NCI-H146 treated with DMSO at 0.1 percent for 48 hours (cell line): Measurements from ENCODE around the gene CD247.

Experiments
- DNase-seq: peaks from one replicate; lab custom pipeline; 2025; ENCODE audit not compliant: unreplicated experiment; lab: John Stamatoyannopoulos, UW

Gene CD247

DNA sequence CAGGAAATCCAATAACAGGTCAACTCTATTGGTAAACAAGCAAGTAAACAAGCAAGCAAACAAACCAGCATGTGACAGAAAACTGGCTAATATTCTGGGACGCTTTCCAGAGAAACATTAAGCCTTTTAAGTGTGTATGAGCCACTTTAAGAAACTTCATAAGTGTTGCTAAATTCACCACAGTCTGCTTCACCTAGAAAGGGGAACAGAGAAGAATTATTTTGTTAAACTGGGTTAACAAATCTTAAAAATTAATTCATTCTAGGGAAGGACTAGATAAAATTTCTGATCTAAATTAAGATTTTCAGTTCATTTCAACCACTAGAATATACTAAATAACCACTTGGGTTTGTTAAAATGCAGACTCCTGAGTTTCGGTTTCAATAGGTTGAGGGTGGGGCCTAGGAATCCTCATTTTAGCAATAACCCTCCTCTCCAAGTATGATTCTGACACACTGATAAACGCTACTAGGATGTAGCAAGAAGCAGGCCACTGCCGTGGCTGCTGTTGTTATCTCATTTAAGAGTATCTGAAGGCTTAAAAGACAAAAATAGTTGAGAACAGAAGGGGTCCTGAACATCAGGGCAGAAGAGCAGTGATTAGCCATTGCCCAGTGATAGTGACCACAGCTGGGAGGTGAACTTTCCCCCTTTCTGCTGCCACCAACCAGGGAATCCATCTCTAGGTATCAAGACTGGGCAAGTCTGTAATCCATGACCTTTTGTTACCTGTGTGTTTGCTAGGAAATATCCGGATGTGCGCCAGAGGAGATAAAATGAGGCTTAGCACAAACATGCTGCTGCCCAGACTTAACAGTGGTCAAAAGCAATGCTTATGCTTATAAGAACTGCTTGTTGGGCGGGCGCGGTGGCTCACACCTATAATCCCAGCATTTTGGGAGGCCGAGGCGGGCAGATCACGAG lies 24.0 kb upstream of the CD247 start:
- no peak for DNase-seq

DNA sequence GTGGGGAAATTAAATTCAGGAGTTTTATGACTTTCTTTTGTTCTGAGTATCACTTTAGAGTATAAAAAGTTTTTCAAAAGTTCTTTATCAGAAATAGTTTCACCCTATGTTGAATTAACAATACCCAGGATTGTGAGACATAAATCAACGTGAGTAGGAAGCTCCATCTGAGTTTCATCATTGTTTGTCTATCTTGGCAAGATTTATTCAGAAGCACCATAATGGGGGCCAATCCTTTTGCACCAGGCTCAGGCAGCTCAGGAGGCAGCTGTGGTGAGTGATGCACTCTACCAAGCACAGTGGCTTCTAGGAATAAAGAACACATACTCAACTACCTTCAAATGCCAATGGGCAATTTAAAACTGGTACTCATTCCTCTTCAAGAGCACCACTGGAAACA lies 23.3 kb upstream of the CD247 start:
- DNase-seq, result no peak

DNA sequence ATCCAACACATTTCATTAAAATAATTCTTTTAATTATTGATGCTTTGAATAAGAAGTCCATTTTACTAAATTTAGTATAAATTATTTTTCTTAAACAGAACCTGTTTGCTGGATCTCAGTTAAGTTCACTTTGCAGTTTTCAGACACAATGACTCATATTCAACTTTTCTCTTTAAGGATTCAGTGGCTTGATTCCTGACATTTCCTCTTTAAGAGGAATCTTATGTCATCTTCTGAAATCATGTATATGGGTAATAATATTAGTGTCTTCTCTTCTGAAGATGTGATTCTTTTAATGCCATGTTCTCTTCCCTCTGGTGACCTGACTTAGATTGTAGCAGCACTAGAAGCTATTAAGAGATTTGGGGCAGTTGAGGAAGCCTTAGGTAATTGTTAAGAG lies 22.7 kb upstream of the CD247 start:
- no peak for DNase-seq

DNA sequence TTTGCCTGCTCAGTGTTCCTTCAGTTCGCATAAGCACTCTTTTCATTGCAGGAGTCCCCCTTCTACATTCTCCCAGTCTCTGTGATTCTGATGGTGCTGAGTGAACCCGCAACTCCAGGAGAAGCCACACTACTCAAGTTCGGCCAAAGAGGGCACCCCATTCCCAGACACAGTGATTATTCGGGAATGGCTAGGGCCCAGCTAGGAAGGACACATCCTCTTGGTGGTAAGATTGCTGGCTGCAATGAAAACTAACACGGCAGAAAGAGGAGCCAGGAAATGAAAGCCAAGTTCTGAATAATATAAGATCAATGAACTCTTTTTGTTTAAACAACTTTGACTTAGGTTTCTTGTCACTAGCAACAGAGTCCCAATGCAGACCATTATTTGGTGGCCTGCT lies 20.3 kb upstream of the CD247 start:
- DNase-seq, result no peak

DNA sequence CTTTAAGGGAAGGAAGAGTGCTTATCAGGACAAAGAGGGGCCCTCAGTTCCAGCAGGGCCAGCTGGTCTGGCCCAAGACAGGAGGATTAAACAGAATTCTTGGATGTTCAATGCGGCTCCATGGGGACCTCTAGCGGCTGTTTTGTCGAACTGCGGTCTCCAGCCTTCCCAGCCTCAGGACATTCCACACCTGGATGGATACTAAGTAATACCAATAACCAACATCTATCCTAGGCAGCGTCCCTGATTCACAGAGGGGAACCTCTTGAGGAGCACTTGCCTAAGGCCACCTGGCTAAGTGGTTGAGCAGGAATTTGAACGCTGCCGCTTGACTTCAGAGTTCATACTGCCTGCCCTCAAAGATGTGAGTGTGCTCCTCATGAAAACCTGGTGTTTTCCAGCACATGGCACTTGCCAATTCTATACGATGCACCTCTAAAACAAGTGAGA lies 15.5 kb upstream of the CD247 start:
- peak; percentile 41 for DNase-seq

DNA sequence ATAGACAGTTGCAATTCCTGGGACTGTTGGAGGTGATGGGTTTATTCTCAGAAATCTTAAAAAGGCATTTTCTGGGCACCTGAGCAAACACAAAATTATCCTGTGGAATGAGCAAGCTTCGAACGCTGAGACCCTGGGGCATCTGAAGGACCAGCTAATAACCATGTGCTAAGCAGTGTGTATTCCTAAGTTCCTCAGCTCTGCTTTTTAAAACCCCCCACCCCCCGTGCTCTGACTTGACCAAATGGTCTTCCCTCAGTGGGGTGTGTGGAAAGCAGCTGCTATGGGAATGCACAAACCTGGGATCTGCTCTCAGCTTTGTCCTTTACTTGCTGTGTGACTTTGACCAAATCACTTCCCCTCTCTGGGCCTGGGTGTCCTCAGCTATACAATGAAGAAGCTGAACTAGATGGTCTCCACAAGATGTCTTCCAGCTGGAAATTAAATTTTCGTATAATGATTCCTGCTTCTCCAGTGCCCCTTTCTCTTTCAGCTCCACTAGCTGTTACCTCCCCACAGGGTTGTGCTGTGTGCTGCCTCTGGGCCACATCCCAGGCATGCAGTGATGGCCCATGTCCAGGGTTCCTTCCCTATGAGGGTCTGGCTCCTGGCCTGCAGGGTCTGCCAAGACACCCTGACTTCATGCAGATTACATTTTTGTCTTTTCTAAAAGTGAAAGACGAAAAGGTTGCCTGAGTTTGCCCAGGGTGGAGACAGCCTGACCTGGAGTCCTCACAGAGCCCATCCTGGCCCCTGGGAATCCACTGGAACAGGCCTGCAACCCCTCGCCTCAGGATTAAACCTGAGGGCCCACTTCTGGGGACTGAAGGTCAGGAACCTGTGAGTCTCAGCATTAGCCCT lies 14.9 kb upstream of the CD247 start:
- no peak for DNase-seq

DNA sequence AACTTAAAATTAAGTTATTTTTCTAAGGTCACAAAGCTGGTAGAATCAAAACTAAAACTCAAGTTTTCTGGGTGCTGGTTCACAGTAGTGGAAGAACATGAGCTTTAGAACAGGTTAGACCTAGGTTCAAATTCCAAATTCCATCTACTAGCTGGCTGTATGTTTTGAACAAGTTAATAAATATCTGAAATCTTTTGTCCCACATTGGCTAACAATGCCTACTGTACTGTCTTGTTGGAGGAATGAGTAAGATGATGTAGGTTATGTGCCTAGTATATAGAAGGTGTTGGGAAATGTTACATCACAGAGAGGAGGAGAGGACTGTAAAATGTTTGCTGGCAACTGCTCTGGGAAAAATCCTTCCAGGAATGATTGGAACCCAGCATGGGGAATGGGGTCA lies 14.0 kb upstream of the CD247 start:
- DNase-seq, result no peak

DNA sequence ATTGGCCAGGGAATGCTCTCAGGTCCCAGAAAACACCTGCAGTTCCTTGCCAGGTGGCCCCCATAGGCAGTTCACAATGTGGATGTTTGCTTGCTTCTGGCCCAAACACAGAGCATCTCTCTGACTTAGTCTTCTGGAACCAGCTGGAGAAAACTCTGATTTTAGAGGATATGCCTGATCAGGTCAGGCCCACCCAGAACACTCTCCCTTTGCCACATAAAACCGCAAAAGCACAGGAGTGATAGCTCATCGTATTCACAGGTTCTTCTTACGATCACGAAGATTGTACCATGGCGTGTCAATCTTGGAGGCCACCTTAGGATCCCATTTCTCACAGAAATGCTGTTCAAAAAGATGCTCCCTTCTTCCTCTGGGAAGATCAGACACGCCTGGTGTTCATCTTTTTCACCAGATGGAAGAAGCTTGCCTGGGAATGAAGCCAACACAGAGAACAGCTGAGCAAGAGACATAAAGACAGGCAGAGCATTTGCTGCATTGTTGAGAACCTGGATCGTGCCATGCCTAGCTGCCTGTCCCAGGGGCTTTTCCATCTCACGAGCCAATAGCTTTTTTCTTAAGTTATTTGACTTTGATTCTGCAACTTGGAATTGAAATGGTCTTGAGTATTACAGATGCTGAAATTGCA lies 11.6 kb upstream of the CD247 start:
- no peak for DNase-seq

DNA sequence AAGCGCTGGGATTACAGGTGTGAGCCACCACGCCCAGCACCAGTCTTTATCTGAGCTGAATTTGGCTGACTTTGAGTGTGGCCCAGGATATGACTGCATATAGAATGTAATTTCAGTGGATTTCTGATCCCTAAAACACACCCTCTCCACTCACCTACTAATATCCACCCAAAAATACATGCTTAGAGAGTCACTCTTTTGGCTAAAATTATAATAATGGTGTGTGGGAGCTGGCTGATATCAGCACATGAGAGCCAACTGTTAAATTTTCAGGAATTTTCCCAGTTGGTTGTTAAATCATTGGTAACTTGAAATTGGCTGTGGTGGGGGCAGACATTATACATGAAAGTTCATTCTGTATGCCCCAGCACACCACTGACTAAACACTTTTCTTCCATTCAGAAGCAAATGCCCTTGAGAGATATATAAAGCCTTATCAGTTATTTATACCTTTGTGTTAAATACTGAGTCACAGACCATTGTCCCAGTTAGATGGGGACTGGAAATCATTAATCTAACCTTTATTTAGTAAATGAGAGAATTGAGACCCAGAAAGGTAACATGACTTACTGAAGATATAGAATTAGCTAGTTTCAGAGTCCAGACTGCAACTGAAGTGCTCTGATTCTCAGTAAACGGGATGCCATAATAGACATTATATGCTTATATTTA lies 9.9 kb upstream of the CD247 start:
- DNase-seq, result no peak

DNA sequence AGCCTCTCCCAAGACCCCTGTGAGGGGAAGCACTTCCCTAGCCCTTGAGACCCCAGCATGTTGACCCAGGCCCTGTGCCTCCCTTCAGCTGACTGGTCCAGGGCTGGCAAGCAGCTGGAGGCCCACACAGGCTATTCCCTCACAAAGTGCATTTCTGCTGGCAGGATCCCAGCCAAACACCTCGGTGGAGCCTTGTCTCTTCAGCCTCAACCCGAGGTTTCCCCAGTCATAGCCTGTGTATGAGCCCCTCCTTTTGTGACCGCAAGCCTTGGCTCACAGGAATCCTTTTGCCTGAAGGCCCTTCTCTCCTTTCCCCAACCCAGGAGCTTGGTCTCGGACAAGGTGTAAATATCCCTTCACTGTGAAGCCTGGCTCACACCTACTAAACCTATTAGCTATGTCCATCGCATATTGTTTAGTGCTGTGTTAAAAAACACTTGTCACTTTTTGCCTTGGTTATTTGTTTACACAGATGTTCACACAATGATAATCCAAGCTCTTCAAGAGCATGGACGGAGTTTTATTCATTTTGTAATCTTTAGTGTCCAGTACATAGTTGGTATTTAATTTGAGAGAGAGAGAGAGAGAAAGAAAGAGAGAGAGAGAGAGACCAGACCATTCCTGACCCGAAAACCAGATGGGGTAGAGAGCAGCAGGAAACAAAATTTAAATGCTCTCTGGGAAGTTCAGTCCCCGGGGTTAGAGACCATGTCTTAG lies 8.5 kb upstream of the CD247 start:
- no peak for DNase-seq

DNA sequence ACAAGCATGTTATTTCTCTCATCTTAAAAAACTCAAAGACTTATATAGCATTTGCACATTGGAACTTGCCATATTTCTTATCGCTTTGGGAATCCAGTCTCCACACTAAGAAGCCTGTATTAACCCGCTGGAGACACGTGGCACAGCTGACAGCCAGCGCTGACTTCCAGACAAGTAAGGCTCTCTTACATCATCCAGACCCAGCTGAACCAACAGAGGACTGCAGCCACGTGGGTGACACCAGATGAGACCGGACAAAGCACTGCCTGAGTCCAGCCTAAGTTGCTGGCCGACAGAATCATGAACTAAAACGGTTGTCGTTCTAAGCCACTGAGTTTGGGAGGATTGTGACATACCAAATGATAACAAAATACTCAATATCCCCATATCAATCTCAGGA lies 6.3 kb upstream of the CD247 start:
- peak; percentile 18 for DNase-seq

DNA sequence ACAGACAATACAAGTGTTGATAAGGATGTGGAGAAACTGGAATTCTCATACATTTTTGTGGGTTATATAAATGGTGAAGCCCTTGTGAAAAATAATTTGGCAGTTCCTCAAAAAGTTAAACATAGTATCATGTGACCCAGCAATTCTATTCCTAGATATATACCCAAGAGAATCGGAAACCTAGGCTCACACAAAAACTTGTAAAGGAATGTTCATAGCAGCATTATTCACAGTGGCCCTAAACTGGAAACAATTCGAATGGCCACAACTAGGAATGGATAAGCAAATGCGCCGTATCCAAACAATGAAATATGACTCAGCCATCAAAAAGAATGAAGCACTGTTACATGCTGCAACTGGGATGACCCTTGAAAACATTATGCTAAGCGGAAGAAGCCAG lies 3.9 kb upstream of the CD247 start:
- DNase-seq, result no peak

DNA sequence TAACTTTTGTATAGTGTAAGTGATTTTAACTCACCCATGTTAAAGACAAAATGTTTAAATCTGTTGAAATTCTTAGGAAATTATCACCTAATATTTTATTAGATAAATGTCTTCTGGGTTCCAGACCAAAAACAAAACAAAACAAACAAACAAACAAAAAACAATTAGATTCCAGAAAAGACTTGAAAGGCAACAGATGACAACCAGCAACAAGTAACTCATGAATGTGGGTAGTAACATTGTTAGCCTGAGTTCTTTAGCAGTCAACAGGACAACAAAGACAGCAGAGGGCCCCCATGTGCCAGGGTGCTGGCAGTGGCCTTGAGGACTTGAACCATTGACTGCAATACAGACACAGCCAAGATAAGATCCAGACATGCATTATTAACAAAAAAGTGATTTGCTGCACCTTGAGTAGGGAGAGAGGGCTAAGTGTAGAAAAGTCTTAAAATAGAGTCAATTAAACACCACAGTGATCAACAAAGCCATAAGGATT lies 2.4 kb upstream of the CD247 start:
- DNase-seq, result no peak

DNA sequence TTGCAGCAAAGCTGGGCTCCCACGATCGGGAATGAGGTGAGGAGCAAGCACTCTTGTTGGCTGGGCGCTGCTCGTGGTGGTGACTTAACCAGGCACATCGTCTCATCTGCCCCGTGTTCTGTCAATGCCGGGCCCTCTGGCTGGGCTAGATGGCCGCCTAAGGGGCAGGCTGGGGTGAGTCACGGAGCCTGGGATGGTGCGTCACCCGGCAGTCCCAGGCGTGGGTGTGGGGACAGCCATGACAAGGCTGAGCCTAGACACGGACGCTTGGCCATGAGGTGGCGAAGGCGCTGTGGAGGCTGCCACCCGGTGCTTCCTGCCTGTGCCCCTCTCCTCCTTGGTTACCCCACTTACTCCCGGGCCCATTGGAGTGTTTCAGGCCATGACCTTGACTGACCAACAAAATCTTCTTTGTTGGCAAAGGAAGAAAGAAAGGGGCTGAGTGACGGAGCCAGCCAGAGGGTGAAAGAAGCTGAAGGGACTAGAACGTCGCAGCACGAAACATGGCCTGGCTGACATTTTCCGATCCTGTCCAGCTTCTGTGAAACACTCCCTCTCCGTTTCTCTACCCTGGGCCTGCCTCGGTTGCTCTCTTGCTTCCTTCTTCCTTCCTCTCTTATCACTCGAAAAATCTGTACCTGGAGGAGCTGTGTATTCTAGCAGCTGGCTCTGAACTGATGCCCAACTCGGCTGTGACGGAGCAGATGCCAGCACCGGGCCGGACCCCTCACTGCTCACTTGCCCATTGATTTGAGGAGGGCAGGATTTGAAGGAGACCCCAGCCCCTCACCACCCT lies 596 bp downstream of the CD247 start:
- DNase-seq, result no peak

DNA sequence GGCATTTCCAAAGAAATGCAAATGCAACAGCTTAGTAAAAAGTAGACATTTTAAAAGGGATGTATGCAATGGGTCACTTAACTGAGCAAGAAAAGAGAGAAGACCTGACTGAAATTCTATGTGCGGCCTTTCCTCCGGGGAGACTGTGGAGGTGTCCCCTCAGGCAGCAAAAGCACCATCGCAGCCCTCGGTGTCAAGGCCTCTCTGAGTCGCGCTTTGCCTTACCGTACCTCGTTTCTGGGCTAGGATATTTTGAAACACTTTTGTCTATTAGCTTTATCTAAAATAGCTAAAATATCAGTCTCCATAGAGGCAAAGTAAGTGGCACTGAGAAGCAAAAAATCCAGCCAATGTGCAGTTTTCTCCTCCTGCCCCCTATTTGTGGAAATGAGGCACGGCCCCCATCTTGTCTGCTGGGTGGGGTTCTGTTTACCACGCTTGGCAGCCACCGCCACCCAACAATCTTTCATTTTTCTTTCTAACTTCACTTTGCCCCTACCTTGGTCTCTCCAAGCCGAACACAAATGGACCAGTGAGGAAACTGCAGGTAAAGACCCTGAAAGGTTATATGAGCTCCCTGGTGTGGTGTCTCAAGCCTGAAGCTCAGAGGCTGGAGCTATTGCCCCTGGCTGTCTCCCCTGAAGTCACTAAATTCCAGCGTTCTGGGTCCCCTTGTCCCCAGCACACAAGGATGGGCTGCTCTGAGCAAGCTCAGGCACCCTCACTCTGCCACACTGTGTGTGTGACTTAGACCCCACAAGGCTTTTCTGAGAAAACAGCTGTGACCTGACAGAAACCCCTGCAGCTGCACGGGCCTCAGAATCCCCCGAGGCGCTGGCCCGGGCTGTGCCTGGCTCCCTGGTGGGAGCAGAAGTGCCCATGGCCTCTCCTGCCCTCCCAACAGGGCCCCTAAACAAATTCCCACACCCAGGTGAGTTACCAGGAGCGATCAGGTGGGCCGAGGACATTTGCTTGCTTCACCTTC lies 1.6 kb downstream of the CD247 start:
- no peak for DNase-seq

DNA sequence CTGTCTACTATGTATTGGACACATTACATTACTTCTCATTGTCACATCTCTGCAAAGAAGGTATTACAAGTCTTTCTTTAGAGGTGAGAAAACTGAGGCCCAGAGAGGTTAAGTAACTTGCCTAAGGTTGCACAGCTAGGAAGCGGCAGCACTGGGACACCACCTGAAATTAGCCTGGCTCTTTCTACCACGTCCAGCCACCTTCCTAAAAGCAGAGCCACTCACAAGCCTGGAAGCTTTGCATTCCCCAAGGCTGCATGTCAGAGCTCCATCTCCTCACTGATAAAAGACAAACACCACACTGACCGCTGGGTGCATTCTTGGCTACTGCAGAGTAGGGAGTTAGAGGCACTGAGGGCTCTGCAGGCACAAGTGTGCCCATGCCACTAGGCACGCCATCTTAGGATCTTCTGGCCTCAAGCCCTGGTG lies 2.4 kb downstream of the CD247 start:
- DNase-seq, result no peak

DNA sequence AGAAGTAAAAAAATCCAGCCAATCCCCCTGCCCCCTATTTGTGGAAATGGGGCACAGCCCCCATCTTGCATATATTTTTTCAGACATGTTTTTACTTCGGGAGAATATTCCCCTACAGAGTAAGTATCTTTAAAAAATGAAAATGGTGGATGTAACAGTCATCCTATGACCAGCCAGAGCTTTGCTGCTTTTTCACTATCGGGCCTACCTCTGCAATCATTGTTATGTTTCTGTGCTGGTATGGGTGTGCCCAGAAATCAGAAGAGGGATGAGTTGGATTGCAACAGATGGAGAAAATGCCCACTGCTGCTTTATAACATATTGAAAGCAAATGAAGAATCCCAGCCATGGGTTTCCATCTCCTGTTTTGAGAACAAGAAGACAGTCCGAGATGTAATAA lies 2.9 kb downstream of the CD247 start:
- no peak for DNase-seq

DNA sequence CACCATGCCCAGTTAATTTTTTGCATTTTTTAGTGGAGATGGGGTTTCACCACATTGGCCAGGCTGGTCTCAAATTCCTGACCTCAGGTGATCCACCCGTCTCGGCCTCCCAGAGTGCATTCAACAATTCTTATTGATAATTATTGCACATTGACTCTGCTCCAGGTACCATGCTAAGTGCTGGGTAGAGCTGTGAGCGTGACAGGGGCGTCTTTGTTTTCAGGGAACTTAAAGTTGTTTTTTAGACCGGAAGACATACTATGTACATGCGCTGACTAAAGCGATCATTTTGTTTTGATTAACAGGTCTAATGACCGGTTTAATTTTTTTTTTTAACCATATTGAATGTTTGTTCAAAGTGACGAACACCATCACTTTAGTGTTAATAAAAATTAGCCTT lies 4.0 kb downstream of the CD247 start:
- DNase-seq, result no peak
